Type B pancreatic cell (in vitro differentiated cells): Measurements from ENCODE around the gene KRT76. TPM values are rescaled to one million over a fixed set of nuclear protein-coding genes. Genes with fewer than 3 reads are reported as not detected.
"Not testable (repeated sequence)": the region's sequence is repeated elsewhere in the genome, so short reads cannot be mapped to it uniquely, and the experiment has no call there.

Source experiments
- DNase-seq: peaks from one replicate; pipeline ENCODE4 v3.0.0; 2021; ENCODE audit warnings: mixed read lengths; ENCODE audit not compliant: unreplicated experiment; ENCODE audit errors: extremely low spot score
- H3K27ac Mint-ChIP-seq: 2 replicates; pipeline ENCODE4 v1.8.0; 2021; ENCODE audit warnings: mild to moderate bottlenecking, mixed read lengths
- H3K27me3 Mint-ChIP-seq: 2 replicates; pipeline ENCODE4 v1.8.0; 2021; ENCODE audit warnings: mixed read lengths
- H3K36me3 Mint-ChIP-seq: 2 replicates; pipeline ENCODE4 v1.8.0; 2021; ENCODE audit warnings: mixed read lengths
- H3K4me1 Mint-ChIP-seq: one replicate; pipeline ENCODE4 v1.8.0; 2021; ENCODE audit warnings: mixed read lengths; ENCODE audit not compliant: unreplicated experiment
- H3K4me3 Mint-ChIP-seq: 2 replicates; pipeline ENCODE4 v1.8.0; 2021; ENCODE audit warnings: mild to moderate bottlenecking, mixed read lengths
- H3K9me3 Mint-ChIP-seq: 2 replicates; pipeline ENCODE4 v1.8.0; 2021; ENCODE audit warnings: mixed read lengths
- CTCF ChIP-seq: fragments of 200-600 bp; sonication (generic); conservative IDR thresholded peaks from 2 replicates; pipeline ENCODE4 v1.5.0; 2021; ENCODE audit warnings: antibody characterized with exemption, mild to moderate bottlenecking
- total RNA-seq: library from RNA; stranded (reverse); gene quantifications from 2 replicates; pipeline ENCODE4 v1.2.1, GENCODE V29; 2021; ENCODE audit warnings: low replicate concordance

Gene KRT76
- total RNA-seq, 1 donor from 2014 or later = not detected

- Mint-ChIP-seq H3K27ac (no peak overlapping the region), H3K27me3 (peaks cover 18% of the 10 kb centered on the region), H3K4me1 (no peaks in the 10 kb centered on the region), H3K36me3 (no peaks in the 10 kb centered on the region), H3K4me3 (no peak overlapping the region), H3K9me3 (no peaks in the 10 kb centered on the region)
- no peak for TF ChIP-seq CTCF
- no peak for DNase-seq
These were observed 20.4 kb upstream of the KRT76 start for GRCh38 chr12:52797529-52797894.

- Mint-ChIP-seq H3K9me3 (no peaks in the 10 kb centered on the region), H3K27ac (no peak overlapping the region), H3K4me3 (no peak overlapping the region), H3K27me3 (peaks cover 17% of the 10 kb centered on the region), H3K4me1 (no peaks in the 10 kb centered on the region), H3K36me3 (no peaks in the 10 kb centered on the region)
- DNase-seq = no peak
- TF ChIP-seq CTCF = no peak
These were observed 19.8 kb upstream of the KRT76 start for GRCh38 chr12:52796839-52797528.

- TF ChIP-seq CTCF = no peak
These were observed 19.3 kb upstream of the KRT76 start for GRCh38 chr12:52796429-52796794.

GRCh38 chr12:52795694-52796428 lies 18.7 kb upstream of the KRT76 start, which contains the start of gene KRT3:
Gene KRT3, minus strand, starts transcription at chr12:52796117. Its CDS starts 75 bp downstream, at chr12:52796042.
- peaks cover 21% of the 10 kb centered on the region for H3K27me3 Mint-ChIP-seq
- H3K27ac Mint-ChIP-seq = no peak within 1 kb of the TSS
- TF ChIP-seq CTCF = no peak
- DNase-seq = no peak
- H3K36me3 Mint-ChIP-seq = peaks cover 3% of the 10 kb centered on the region
- no peaks in the 10 kb centered on the region for H3K4me1 Mint-ChIP-seq
- no peaks in the 10 kb centered on the region for H3K9me3 Mint-ChIP-seq
- H3K4me3 Mint-ChIP-seq = no peak within 1 kb of the TSS

More at GRCh38 chr12:52796429-52796794, 19.3 kb upstream of the KRT76 start:
- Mint-ChIP-seq H3K36me3 (peaks cover 3% of the 10 kb centered on the region), H3K27me3 (peaks cover 20% of the 10 kb centered on the region), H3K4me1 (no peaks in the 10 kb centered on the region), H3K27ac (no peak overlapping the region), H3K4me3 (no peak overlapping the region), H3K9me3 (no peaks in the 10 kb centered on the region)
- no peak for DNase-seq

- not testable (repeated sequence) for H3K36me3 Mint-ChIP-seq, H3K4me1 Mint-ChIP-seq, DNase-seq
These were observed 18.2 kb upstream of the KRT76 start for GRCh38 chr12:52795332-52795674.

More at GRCh38 chr12:52795332-52795674, 18.2 kb upstream of the KRT76 start:
- H3K27ac Mint-ChIP-seq, H3K9me3 Mint-ChIP-seq, H3K4me3 Mint-ChIP-seq: not testable (repeated sequence)
- H3K27me3 Mint-ChIP-seq = peaks cover 26% of the 10 kb centered on the region
